ENCODE data around the gene WDR81.
"Not testable (repeated sequence)": the region's sequence is repeated elsewhere in the genome, so short reads cannot be mapped to it uniquely, and the experiment has no call there.

The WDR81 gene

DNA sequence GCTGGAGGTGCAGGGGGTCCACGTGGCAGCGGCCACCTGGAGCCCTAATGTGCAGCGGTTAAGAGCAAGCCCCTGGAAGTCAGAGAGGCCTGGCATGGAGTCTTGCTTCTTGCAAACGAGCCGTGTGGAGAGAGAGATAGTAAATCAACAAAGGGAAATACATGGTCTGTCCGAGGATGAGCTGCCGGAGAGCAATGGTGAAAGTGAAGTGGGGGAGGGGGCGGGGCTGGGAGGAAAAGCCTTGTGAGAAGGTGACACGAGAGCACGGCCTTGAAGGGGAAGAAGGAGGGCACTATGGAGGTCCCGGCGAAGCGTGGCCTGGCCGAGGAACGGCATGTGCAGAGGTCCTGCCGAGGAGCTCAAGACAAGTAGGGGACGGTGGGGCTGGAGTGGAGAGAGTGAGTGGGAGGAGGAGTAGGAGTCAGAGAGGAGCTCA, 31.3 kb downstream of the WDR81 start:
- DNase-seq: no peak

GRCh38 chr17:1758807-1759206, 34.3 kb downstream of the WDR81 start:
- no peak for DNase-seq

GRCh38 chr17:1759529-1759928, 35.0 kb downstream of the WDR81 start:
- no peak for DNase-seq

GRCh38 chr17:1762233-1762900, 37.9 kb downstream of the WDR81 start:
- DNase-seq: no peak

DNA sequence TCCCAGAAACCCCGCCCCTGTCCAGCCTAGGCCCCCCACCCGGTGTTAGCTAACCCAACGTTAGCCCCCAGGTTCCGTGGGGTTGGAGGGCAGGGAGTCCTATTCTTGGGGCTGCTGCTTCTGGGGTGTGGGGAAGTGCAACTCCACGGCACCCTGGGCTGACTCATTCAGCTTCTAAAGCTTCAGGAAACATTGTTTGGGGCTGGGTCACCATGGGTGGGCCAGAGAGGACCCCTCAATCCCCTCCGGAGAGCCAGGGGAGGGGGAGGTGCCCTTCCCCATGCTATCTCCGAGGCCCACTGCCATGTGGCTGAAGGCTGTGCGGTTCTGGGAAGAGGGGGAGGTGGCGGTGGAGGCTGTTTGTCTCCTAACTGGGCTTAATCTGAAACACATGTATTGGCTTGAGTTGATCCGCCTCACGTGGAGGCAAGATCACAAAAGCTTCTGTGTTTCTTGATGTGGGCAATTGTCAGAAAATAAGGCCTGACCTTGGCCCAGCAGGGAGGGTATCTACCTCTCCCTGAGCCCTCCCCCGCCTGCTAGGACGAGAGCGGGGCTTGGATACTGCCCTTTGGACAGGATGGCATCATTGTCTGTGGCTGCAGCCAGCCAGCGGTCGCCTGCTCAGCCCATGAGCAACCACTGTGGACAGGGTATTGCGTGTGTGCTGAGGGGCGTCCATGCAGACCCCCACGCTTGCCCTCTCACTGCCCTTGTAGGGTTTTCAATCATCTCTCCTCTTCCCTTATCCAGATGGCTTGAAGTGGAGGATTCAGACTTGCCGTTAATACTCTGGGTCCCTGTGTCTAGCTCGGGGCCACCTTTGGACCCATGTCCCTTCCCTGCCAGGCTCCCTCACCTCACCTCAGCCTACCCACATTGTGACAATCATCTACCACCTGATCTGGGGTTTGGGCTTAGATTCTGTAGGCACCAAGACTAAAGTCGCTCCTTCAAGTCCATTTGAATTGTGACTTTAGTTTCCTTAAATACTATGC, 38.7 kb downstream of the WDR81 start:
- no peak for DNase-seq

DNA sequence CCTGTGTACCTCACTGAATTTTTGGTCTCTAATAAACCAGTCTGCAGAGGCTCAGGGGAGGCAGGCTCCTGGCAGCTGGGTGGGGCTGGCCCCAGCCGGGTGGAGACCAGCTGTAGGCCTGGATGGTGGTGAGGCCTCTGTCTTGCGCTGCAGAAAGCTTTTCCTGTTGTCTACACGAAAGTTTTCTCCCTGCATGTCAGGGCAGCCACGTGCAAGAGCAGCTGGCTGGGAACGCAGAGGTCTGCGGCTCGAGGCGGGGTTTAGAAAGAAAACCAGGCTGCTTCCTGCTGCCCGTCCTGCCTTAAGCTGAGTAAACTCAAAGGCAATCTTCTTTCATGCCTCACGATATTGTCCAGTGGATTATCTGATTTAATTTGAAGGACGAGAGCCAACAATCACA, 39.8 kb downstream of the WDR81 start:
- DNase-seq: no peak

DNA sequence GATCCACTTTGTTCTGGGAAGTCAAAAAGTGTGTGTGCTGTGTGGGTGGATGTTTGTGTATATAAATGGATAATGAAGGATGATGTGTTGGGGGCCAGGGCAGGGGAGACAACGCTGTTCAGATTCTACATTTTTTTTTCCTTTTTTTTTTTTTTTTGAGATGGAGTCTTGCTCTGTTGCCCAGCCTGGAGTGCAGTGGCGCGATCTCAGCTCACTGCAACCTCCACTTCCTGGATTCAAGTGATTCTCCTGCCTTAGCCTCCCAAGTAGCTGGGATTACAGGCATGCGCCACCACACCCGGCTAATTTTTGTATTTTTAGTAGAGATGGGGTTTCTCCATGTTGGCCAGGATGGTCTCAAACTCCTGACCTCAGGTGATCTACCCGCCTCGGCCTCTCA, 40.2 kb downstream of the WDR81 start:
- DNase-seq: not testable (repeated sequence)

DNA sequence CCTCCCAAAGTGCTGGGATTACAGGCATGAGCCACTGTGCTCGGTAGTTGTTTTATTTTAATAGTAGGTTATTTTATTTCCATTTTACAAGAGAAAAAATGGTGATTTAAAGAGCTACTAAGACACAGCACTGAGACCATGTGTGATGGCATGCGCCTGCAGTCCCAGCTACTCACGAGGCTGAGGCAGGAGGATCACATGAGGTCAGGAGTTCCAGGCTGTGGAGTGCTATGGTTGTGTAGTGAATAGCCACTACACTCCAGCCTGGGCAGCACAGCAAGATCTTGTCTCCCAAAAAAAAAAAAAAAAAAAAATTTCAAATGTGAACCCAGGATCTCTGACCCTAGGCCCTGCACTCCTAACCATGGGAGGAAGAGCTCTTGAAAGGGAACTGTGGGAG, 41.1 kb downstream of the WDR81 start:
- no peak for DNase-seq

- no peak for DNase-seq
Measured at GRCh38 chr17:1766382-1767135, 42.1 kb downstream of the WDR81 start.

GRCh38 chr17:1767358-1767757, 42.9 kb downstream of the WDR81 start:
- no peak for DNase-seq

GRCh38 chr17:1769822-1770477, 45.4 kb downstream of the WDR81 start:
- DNase-seq: no peak

DNA sequence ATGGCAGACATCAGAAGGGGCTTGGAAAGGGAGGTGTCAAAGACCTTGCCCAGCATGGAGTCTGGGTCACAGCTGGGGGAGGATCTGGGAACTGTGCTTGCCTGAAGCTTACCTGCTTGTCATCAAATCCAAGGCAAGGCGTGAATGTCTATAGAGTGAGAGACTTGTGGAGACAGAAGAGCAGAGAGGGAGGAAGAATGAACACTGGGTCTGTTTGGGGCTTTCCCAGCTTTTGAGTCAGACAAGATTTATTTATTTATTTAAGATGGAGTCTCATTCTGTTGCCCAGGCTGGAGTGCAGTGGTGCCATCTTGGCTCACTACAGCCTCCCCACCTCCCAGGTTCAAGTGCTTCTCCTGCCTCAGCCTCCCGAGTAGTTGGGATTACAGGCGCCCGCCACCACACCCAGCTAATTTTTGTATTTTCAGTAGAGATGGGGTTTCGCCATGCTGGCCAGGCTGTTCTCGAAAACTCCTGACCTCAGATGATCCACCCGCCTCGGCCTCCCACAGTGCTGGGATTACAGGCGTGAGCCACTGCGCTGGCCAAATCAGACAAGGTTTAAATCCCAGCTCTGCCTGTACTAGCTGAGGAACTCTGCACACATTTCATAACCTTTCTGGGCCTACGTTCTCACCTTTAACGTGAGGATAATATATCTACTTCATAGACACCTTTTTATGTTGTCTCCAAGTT, 48.6 kb downstream of the WDR81 start:
- not testable (repeated sequence) for DNase-seq

GRCh38 chr17:1773696-1774181, 49.2 kb downstream of the WDR81 start:
- no peak for DNase-seq

DNA sequence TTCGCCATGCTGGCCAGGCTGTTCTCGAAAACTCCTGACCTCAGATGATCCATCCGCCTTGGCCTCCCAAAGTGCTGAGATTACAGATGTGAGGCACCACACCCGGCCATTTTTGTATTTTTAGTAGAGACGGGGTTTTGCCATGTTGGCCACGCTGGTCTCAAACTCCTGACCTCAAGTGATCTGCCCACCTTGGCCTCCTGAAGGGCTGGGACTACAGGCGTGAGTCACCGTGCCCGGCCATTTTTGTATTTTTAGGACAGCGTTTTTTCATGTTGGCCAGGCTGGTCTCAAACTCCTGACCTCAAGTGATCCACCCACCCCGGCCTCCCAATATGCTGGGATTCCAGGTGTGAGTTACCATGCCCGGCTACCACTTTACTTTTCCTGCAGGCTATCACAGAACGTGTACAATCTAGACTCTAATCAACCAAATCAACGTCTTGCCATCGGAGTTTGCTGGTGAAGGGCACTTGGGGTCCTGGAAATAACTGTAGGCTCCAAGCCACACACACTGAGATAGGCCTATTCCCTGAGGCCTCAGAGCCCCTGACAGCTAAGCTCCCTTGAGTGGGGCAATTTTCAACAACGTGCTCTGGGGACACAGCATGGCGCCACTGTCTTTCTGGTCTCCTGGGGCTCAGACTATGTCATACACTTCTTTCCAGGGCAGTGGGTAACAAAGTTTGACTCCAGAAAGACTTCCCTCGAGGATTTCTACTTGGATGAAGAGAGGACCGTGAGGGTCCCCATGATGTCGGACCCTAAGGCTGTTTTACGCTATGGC, 50.1 kb downstream of the WDR81 start:
- DNase-seq: no peak

- DNase-seq: no peak
Measured at GRCh38 chr17:1776328-1776727, 51.8 kb downstream of the WDR81 start.

DNA sequence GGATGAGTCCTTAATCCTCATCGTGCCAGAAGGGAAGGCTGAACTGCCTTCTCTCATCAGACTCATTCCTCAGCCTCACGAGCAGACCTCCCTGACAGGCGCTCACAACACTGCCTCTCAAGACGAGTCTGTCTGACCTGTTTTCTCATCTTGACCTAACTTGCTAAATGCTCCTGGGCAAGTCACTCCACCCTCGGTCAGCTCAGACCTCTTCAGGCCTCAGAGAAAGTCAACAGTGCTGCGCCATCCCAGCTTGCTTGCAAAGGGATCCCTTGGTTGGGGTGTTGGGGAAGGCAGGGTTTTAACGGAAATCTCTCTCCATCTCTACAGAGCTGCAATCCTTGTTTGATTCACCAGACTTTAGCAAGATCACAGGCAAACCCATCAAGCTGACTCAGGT, 52.4 kb downstream of the WDR81 start:
- DNase-seq: no peak

- DNase-seq: no peak
Measured at GRCh38 chr17:1779571-1780131, 55.1 kb downstream of the WDR81 start.

DNA sequence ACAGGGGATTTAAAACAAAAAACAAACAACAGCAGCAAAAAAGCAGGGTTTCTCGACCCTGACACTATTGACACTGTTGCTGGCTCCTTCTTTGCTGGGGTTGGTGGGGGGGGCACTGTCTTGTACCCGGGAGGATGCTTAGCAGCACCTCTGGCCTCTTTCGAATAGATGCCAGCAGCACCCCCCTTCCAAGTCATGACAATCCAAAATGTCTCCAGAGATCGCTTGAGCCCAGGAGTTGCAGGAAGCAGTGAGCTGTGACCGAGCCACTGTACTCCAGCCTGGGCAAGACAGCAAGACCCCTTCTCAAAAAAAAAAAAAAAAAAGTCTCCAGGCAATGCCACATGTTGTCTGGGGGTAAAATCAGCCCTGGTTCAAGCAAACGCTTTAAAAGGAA, 57.7 kb downstream of the WDR81 start:
- no peak for DNase-seq

- DNase-seq: no peak
Measured at GRCh38 chr17:1783271-1783670, 58.8 kb downstream of the WDR81 start.

- no peak for DNase-seq
Measured at GRCh38 chr17:1783834-1784611, 59.5 kb downstream of the WDR81 start.
